IPS-15b (cell line): ENCODE results near the gene GTPBP6.
"Not testable (repeated sequence)": the region's sequence is repeated elsewhere in the genome, so short reads cannot be mapped to it uniquely, and the experiment has no call there.

Source experiments
- H3K27me3 ChIP-seq: one replicate; pipeline ENCODE4 v1.6.1; 2013; ENCODE audit warnings: low read length; ENCODE audit not compliant: control insufficient read depth, insufficient read depth
- H3K36me3 ChIP-seq: one replicate; pipeline ENCODE4 v1.6.1; 2013; ENCODE audit warnings: low read length; ENCODE audit not compliant: control insufficient read depth, insufficient read depth
- H3K4me1 ChIP-seq: one replicate; pipeline ENCODE4 v1.6.1; 2013; ENCODE audit warnings: mild to moderate bottlenecking, low read length; ENCODE audit not compliant: control insufficient read depth, insufficient read depth
- H3K4me3 ChIP-seq: one replicate; pipeline ENCODE4 v1.5.1; 2013; ENCODE audit warnings: low read depth, low read length
- H3K9ac ChIP-seq: one replicate; pipeline ENCODE4 v1.6.1; 2013; ENCODE audit warnings: low read depth, mild to moderate bottlenecking, low read length
- H3K9me3 ChIP-seq: one replicate; pipeline ENCODE4 v1.6.1; 2013; ENCODE audit warnings: mild to moderate bottlenecking, low read length; ENCODE audit not compliant: control insufficient read depth, insufficient read depth

GTPBP6 gene

DNA sequence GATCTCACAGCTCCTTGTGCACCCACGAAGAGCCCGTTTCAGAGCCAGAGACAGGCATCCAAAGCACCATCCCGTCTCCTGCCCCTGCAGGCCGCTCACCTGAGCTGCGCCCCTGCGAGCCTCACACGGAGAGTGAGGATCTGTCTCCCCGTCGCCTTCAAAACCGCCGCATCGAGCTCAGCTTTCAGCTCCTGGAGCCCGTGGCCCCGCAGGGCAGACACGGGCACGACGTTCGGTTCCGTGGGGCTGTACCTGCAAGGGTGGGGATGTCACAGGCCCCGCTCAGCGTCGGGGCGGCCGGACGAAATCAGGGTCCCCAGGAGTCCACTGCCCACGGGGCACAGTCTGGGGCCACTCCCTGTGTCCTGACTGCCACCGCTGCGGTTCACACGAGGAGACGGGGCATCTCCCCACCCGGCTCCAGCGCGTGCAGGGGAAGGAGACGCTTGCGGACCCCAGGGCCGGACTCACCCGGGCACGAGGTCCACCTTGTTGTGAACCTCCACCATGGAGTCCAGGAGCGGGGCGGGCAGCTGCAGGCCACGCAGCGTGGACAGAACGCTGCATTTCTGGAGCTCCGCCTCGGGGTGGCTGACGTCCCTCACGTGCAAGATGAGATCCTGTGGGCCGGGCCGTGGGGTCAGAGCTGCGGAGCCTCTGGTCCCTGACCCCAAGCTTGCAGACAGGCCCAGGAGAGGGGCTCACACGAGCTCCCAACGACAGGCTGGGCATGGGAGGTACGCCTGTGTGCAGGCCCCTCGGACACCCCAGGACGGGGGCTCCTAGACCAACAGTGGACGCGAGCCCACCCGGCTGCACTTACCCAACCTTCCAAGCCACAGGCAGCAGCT lies 11.1 kb downstream of the GTPBP6 start:
- Histone ChIP-seq H3K9me3 (no peaks in the 10 kb centered on the region), H3K36me3 (peaks cover 58% of the 10 kb centered on the region), H3K9ac (no peak overlapping the region), H3K4me3 (no peak overlapping the region), H3K4me1 (no peaks in the 10 kb centered on the region), H3K27me3 (no peaks in the 10 kb centered on the region)

DNA sequence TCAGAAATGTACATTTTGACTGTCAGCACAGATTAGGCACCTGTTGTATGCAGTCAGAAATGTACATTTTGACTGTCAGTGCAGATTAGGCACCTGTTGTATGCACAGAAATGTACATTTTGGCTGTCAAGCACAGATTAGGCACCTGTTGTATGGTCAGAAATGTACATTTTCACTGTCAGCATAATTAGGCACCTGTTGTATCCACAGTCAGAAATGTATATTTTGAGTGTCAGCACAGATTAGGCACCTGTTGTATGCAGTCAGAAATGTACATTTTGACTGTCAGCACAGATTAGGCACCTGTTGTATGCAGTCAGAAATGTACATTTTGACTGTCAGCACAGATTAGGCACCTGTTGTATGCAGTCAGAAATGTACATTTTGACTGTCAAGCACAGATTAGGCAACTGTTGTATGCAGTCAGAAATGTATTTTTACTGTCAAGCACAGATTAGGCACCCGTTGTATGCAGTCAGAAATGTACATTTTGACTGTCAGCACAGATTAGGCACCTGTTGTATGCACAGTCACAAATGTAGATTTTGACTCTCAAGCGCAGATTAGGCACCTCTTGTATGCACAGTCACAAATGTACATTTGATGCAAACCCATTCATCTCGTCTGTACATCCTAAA lies 11.9 kb downstream of the GTPBP6 start:
- H3K4me3 ChIP-seq, H3K9ac ChIP-seq, H3K27me3 ChIP-seq, H3K4me1 ChIP-seq, H3K9me3 ChIP-seq: not testable (repeated sequence)
- peaks cover 55% of the 10 kb centered on the region for H3K36me3 ChIP-seq

DNA sequence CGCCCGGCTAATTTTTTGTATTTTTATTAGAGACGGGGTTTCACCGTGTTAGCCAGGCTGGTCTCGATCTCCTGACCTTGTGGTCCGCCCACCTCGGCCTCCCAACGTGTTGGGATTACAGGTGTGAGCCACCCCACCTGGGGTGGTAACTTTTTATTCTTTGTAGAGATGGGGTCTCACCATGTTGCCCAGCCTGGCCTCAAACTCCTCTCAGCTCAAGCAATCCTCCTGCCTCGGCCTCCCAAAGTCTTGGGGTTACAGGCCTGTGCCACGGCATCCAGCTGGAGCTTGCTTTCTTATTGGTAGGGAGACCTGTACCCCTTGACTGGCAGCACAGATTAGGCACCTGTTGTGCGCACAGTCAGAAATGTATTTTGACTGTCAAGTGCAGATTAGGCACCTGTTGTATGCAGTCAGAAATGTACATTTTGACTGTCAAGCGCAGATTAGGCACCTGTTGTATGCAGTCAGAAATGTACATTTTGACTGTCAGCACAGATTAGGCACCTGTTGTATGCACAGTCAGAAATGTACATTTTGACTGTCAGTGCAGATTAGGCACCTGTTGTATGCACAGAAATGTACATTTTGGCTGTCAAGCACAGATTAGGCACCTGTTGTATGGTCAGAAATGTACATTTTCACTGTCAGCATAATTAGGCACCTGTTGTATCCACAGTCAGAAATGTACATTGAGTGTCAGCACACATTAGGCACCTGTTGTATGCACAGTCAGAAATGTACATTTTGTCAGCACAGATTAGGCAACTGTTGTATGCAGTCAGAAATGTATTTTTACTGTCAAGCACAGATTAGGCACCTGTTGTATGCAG lies 12.6 kb downstream of the GTPBP6 start:
- not testable (repeated sequence) for H3K4me3 ChIP-seq, H3K4me1 ChIP-seq, H3K9ac ChIP-seq, H3K9me3 ChIP-seq, H3K27me3 ChIP-seq
- H3K36me3 ChIP-seq = peaks cover 51% of the 10 kb centered on the region

DNA sequence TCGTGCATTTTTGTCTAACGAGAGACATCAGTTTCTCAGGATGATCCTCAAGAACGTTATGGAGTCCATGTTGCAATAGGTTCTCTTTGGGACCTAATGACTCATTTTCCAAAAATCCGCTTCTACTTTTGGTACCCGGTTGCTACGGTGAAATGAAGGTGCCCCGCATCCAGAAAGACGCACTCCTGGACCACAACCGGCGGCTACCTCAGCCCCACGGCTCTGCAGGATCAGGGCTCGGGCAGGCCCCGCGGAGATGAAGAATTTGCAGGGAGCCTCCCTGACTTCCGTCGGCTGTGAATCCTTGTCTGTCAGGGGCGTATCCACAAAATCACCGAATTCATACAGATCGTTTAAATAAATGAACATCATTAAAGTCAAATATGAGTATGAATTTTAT lies 15.6 kb downstream of the GTPBP6 start:
- peaks cover 57% of the 10 kb centered on the region for H3K36me3 ChIP-seq
- H3K9me3 ChIP-seq = no peaks in the 10 kb centered on the region
- no peak overlapping the region for H3K4me3 ChIP-seq
- H3K27me3 ChIP-seq = no peaks in the 10 kb centered on the region
- no peaks in the 10 kb centered on the region for H3K4me1 ChIP-seq
- H3K9ac ChIP-seq = no peak overlapping the region

DNA sequence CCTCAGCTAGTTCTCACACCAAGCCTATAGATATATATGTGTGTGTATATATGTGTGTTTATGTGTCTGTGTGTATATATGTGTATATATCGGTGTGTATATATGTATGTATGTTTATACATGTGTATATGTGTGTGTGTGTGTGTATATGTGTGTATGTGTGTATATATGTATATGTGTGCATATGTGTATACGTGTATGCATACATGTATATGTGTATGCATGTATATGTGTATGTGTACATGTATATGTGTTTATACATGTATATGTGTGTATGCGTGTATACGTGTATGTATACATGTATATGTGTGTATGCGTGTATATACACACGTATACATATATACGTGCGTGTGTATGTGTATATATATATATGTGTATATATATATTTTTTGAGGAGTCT lies 18.3 kb downstream of the GTPBP6 start:
- Histone ChIP-seq H3K27me3 (no peaks in the 10 kb centered on the region), H3K4me3 (no peak overlapping the region), H3K36me3 (peaks cover 43% of the 10 kb centered on the region), H3K9me3 (no peaks in the 10 kb centered on the region), H3K4me1 (no peaks in the 10 kb centered on the region), H3K9ac (no peak overlapping the region)

DNA sequence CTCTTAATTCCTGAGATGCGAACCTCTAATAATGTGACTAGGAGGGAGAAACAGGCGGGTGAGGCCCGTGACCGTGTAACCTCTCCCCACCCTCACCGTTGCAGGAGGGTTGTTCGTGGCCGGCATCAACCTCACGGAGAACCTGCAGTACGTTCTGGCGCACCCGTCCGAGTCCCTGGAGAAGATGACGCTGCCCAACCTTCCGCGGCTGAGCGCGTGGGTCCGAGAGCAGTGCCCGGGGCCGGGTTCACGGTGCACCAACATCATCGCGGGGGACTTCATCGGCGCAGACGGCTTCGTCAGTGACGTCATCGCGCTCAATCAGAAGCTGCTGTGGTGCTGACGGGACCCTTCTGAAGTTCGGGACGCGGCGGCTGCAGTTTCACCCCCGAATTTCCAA lies 19.6 kb downstream of the GTPBP6 start:
- Histone ChIP-seq H3K27me3 (no peaks in the 10 kb centered on the region), H3K9me3 (no peaks in the 10 kb centered on the region), H3K9ac (no peak overlapping the region), H3K36me3 (peaks cover 42% of the 10 kb centered on the region), H3K4me3 (no peak overlapping the region), H3K4me1 (no peaks in the 10 kb centered on the region)

DNA sequence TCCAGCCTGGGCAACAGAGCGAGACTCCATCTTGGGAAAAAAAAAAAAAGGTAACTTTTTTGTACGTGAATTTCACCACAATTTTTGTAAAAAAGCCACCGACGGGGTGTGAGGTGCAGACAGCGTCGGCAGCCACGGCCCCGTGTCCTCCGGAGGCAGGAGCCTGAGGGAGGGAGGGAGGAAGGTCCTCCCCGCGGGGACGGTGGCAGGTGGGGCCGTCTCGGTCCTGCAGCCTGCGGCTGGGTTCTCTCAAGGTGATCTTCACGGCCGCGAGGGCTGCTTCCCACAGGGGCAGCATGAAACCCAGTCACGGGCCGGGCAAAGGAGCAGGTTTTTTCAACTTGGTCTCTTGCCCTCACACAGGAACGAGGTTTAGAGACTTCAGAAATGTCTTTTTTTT lies 23.5 kb downstream of the GTPBP6 start:
- H3K27me3 ChIP-seq = no peaks in the 10 kb centered on the region
- peaks cover 49% of the 10 kb centered on the region for H3K36me3 ChIP-seq
- H3K4me1 ChIP-seq = no peaks in the 10 kb centered on the region

DNA sequence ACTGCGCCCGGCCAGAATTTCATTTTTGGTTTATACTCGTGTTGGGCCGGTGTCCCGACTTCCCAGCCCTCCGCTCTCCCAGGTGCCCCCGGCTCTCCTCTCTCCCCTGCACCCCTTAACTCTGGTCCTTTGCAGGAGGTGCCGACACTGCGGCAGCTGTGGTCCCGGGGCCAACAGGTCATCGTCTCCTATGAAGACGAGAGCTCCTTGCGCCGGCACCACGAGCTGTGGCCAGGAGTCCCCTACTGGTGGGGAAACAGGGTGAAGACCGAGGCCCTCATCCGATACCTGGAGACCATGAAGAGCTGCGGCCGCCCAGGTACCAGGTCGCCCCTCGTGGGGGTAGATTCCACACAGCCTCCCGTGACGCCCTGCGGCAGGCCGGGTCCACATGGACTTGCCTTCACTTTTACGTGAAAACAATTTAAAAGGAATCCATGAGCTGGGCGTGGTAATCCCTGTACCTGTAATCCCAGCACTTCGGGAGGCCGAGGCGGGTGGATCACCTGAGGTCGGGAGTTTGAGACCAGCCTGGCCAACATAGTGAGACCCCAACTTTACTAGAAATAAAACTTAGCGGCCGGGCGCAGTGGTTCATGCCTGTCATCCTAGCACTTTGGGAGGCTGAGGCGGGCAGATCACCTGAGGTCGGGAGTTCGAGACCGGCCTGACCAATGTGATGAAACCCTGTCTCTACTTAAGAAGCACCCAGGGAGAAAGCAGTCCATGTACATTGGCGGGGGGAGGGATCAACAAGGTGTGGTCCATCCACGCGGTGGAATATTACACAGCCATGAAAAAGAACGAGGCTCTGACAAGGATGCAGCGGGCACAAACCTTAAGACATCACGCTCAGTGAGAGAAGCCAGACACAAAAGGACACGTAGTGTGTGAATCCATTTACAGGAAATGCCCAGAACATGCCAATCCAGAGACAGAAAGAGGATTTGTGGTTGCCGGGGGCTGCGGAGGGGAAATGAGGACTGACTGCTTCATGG lies 25.4 kb downstream of the GTPBP6 start:
- Histone ChIP-seq H3K4me3 (no peak overlapping the region), H3K4me1 (no peaks in the 10 kb centered on the region)

More for the DNA sequence above, 23.5 kb downstream of the GTPBP6 start:
- Histone ChIP-seq H3K9ac (no peak overlapping the region), H3K9me3 (no peaks in the 10 kb centered on the region), H3K4me3 (no peak overlapping the region)

DNA sequence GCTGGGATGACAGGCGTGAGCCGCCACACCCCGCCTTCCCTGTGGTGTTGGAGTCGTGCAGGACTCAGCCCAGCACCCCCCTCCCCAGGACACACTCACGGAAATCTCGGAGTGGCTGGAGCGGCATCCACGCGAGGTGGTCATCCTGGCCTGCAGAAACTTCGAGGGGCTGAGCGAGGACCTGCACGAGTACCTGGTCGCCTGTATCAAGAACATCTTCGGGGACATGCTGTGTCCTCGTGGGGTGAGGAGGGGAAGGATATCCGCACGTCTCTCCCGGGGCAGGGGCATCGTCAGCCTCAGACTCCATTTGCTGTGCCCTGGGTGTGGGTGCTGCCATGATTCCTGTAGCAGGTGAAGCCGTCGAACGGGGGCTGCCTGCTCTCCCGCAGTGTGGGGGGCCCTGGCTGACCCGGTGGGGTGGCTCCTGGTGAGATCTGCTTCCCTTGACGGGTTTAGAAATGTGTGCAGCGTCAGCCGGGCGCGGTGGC lies 27.1 kb downstream of the GTPBP6 start:
- peaks cover 56% of the 10 kb centered on the region for H3K36me3 ChIP-seq
- no peaks in the 10 kb centered on the region for H3K4me1 ChIP-seq

More for the DNA sequence above, 25.4 kb downstream of the GTPBP6 start:
- Histone ChIP-seq H3K9ac (no peak overlapping the region), H3K36me3 (peaks cover 52% of the 10 kb centered on the region), H3K9me3 (no peaks in the 10 kb centered on the region), H3K27me3 (no peaks in the 10 kb centered on the region)

DNA sequence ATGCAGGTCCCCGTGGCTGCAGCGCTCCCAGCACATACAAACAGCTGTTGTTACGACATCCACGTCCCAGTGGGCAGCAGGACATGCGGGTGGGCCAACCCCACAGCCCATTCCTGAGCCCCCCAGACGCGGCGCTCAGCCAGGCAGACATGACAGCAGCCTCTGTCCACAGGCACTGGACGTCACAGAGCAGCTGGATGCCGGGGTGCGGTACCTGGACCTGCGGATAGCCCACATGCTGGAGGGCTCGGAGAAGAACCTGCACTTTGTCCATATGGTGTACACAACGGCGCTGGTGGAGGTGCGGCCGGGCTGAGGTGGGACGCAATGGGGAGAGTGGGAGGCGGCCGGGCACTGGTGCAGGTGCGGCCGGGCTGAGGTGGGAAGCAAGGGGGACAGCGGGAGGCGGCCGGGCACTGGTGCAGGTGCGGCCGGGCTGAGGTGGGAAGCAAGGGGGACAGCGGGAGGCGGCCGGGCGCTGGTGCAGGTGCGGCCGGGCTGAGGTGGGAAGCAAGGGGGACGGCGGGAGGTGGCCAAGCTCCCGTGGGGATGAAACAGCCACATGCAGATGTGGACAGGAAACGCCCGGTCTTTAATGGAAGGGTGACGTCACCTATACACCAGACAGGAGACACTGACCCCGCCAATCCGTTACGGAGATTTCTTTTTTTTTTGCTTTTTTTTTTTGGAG lies 28.0 kb downstream of the GTPBP6 start:
- Histone ChIP-seq H3K9me3 (no peaks in the 10 kb centered on the region), H3K36me3 (peaks cover 54% of the 10 kb centered on the region), H3K4me1 (no peaks in the 10 kb centered on the region), H3K27me3 (no peaks in the 10 kb centered on the region), H3K9ac (no peak overlapping the region), H3K4me3 (no peak overlapping the region)

More for the DNA sequence above, 27.1 kb downstream of the GTPBP6 start:
- H3K27me3 ChIP-seq = no peaks in the 10 kb centered on the region
- H3K9ac ChIP-seq = no peak overlapping the region
- H3K9me3 ChIP-seq = no peaks in the 10 kb centered on the region
- no peak overlapping the region for H3K4me3 ChIP-seq
